Skeletal muscle satellite cell (primary cell): ENCODE measurements around the gene NBPF4. TPM values are rescaled to one million over a fixed set of nuclear protein-coding genes. Genes with fewer than 3 reads are reported as not detected.
"Not testable (repeated sequence)": the region's sequence is repeated elsewhere in the genome, so short reads cannot be mapped to it uniquely, and the experiment has no call there.

Experiments
- H3K27me3 ChIP-seq: 2 replicates; pipeline ENCODE4 v1.7.0; 2013; ENCODE audit warnings: low read length; ENCODE audit not compliant: control insufficient read depth, insufficient read depth
- H3K36me3 ChIP-seq: 2 replicates; pipeline ENCODE4 v1.7.0; 2013; ENCODE audit warnings: mild to moderate bottlenecking, control low read depth, low read length; ENCODE audit not compliant: insufficient read depth
- H3K4me1 ChIP-seq: 2 replicates; pipeline ENCODE4 v1.7.0; 2013; ENCODE audit warnings: low read length; ENCODE audit not compliant: control insufficient read depth, insufficient read depth
- H3K4me2 ChIP-seq: 2 replicates; pipeline ENCODE4 v1.7.0; 2013; ENCODE audit warnings: mild to moderate bottlenecking, low read length
- H3K4me3 ChIP-seq: 2 replicates; pipeline ENCODE4 v1.7.0; 2013; ENCODE audit warnings: low read length
- H3K9ac ChIP-seq: 2 replicates; pipeline ENCODE4 v1.7.0; 2013; ENCODE audit warnings: mild to moderate bottlenecking, low read depth, low read length, moderate library complexity
- H3K9me3 ChIP-seq: replicated peaks from 2 replicates; pipeline ENCODE4 v1.7.0; 2013; ENCODE audit warnings: mild to moderate bottlenecking, control low read depth, low read length
- total RNA-seq: library from RNA; depleted of rRNA; stranded (reverse); fragments of >200 nt; gene quantifications from 2 replicates; pipeline ENCODE4 v1.2.3, GENCODE V29; 2012; rRNA removed

The NBPF4 gene
- not detected in 2 replicates for total RNA-seq

GRCh38 chr1:108243976-108244375, at the start of gene NBPF4:
Gene NBPF4, minus strand, starts transcription at chr1:108244076. Its CDS starts 315 bp downstream, at chr1:108243761.
- H3K27me3 ChIP-seq, H3K9ac ChIP-seq, H3K4me1 ChIP-seq, H3K9me3 ChIP-seq, H3K36me3 ChIP-seq, H3K4me3 ChIP-seq, H3K4me2 ChIP-seq: not testable (repeated sequence)

GRCh38 chr1:108282528-108283257, 38.8 kb upstream of the NBPF4 start:
- not testable (repeated sequence) for H3K27me3 ChIP-seq, H3K9me3 ChIP-seq, H3K4me1 ChIP-seq, H3K9ac ChIP-seq, H3K36me3 ChIP-seq, H3K4me2 ChIP-seq, H3K4me3 ChIP-seq

- H3K4me2 ChIP-seq, H3K4me3 ChIP-seq, H3K27me3 ChIP-seq, H3K9me3 ChIP-seq, H3K9ac ChIP-seq, H3K36me3 ChIP-seq, H3K4me1 ChIP-seq: not testable (repeated sequence)
Measured at GRCh38 chr1:108272485-108273327, 28.8 kb upstream of the NBPF4 start.

- not testable (repeated sequence) for H3K36me3 ChIP-seq, H3K27me3 ChIP-seq, H3K9me3 ChIP-seq, H3K4me1 ChIP-seq, H3K9ac ChIP-seq, H3K4me2 ChIP-seq, H3K4me3 ChIP-seq
Measured at GRCh38 chr1:108267097-108267496, 23.2 kb upstream of the NBPF4 start.

- not testable (repeated sequence) for H3K4me3 ChIP-seq, H3K9ac ChIP-seq, H3K9me3 ChIP-seq, H3K4me1 ChIP-seq, H3K27me3 ChIP-seq, H3K4me2 ChIP-seq, H3K36me3 ChIP-seq
Measured at GRCh38 chr1:108261967-108262366, 18.1 kb upstream of the NBPF4 start.

- H3K9me3 ChIP-seq, H3K4me1 ChIP-seq, H3K36me3 ChIP-seq, H3K4me3 ChIP-seq, H3K9ac ChIP-seq, H3K27me3 ChIP-seq, H3K4me2 ChIP-seq: not testable (repeated sequence)
Measured at GRCh38 chr1:108261519-108261918, 17.6 kb upstream of the NBPF4 start.

GRCh38 chr1:108260578-108261259, 16.8 kb upstream of the NBPF4 start:
- not testable (repeated sequence) for H3K9ac ChIP-seq, H3K27me3 ChIP-seq, H3K36me3 ChIP-seq, H3K9me3 ChIP-seq, H3K4me3 ChIP-seq, H3K4me1 ChIP-seq, H3K4me2 ChIP-seq

GRCh38 chr1:108255426-108255825, 11.6 kb upstream of the NBPF4 start:
- H3K9ac ChIP-seq, H3K4me1 ChIP-seq, H3K4me3 ChIP-seq, H3K9me3 ChIP-seq, H3K4me2 ChIP-seq, H3K27me3 ChIP-seq, H3K36me3 ChIP-seq: not testable (repeated sequence)

GRCh38 chr1:108239426-108239825, 4.5 kb downstream of the NBPF4 start:
- H3K27me3 ChIP-seq, H3K9me3 ChIP-seq, H3K36me3 ChIP-seq, H3K9ac ChIP-seq, H3K4me2 ChIP-seq, H3K4me3 ChIP-seq, H3K4me1 ChIP-seq: not testable (repeated sequence)

GRCh38 chr1:108235308-108235707, 8.6 kb downstream of the NBPF4 start:
- not testable (repeated sequence) for H3K36me3 ChIP-seq, H3K4me2 ChIP-seq, H3K4me1 ChIP-seq, H3K4me3 ChIP-seq, H3K9me3 ChIP-seq, H3K27me3 ChIP-seq, H3K9ac ChIP-seq

- H3K27me3 ChIP-seq, H3K4me1 ChIP-seq, H3K4me3 ChIP-seq, H3K9me3 ChIP-seq, H3K9ac ChIP-seq, H3K4me2 ChIP-seq, H3K36me3 ChIP-seq: not testable (repeated sequence)
Measured at GRCh38 chr1:108232183-108232582, 11.7 kb downstream of the NBPF4 start.
